GM23338 (cell line): ENCODE measurements around the gene UBE2L6. TPM values are rescaled to one million over a fixed set of nuclear protein-coding genes. Genes with fewer than 3 reads are reported as not detected.

ENCODE experiments used
- ATAC-seq: fragments of 200-7000 bp; cut with Tn5 transposase; 3 replicates; pipeline ENCODE4 v1.9.1; 2020
- DNase-seq: peaks from one replicate; pipeline ENCODE4 v3.0.0-alpha.2; 2015; ENCODE audit warnings: low spot score
- H2AFZ ChIP-seq: fragments of 200-600 bp; sonication (generic); 2 replicates; pipeline ENCODE4 v1.8.0; 2016; ENCODE audit warnings: antibody characterized with exemption, mild to moderate bottlenecking, moderate library complexity
- H3F3A ChIP-seq: fragments of 200-600 bp; sonication (generic); replicated peaks from 2 replicates; pipeline ENCODE4 v1.8.0; 2017; ENCODE audit warnings: antibody characterized with exemption, mixed run types, low read depth
- H3K27ac ChIP-seq: fragments of 200-600 bp; sonication (generic); 2 replicates; pipeline ENCODE4 v1.6.1; 2016; ENCODE audit warnings: low read depth
- H3K27me3 ChIP-seq: fragments of 200-600 bp; sonication (generic); 2 replicates; pipeline ENCODE4 v1.8.0; 2016; ENCODE audit warnings: mild to moderate bottlenecking, mixed run types, moderate library complexity; ENCODE audit not compliant: insufficient read depth
- H3K36me3 ChIP-seq: fragments of 200-600 bp; sonication (generic); 2 replicates; pipeline ENCODE4 v1.8.0; 2016; ENCODE audit warnings: mild to moderate bottlenecking; ENCODE audit not compliant: insufficient read depth
- H3K4me1 ChIP-seq: fragments of 200-600 bp; sonication (generic); 2 replicates; pipeline ENCODE4 v1.8.0; 2016; ENCODE audit warnings: mild to moderate bottlenecking, moderate library complexity; ENCODE audit not compliant: insufficient read depth
- H3K4me2 ChIP-seq: fragments of 200-600 bp; sonication (generic); 2 replicates; pipeline ENCODE4 v1.7.1; 2017; ENCODE audit warnings: mixed run types
- H3K4me3 ChIP-seq: fragments of 200-600 bp; sonication (generic); 2 replicates; pipeline ENCODE4 v1.6.1; 2016; ENCODE audit warnings: mixed run types
- H3K79me2 ChIP-seq: fragments of 200-600 bp; sonication (generic); replicated peaks from 2 replicates; pipeline ENCODE4 v1.8.0; 2017; ENCODE audit warnings: mild to moderate bottlenecking; ENCODE audit not compliant: insufficient read depth
- H3K9me2 ChIP-seq: fragments of 200-600 bp; sonication (generic); 2 replicates; pipeline ENCODE4 v1.8.0; 2017; ENCODE audit not compliant: insufficient read depth
- H4K20me1 ChIP-seq: fragments of 200-600 bp; sonication (generic); replicated peaks from 2 replicates; pipeline ENCODE4 v1.8.0; 2017; ENCODE audit warnings: mild to moderate bottlenecking; ENCODE audit not compliant: insufficient read depth
- H3K27ac Mint-ChIP-seq: 2 replicates; pipeline ENCODE4 v1.8.0; 2020; ENCODE audit warnings: inconsistent platforms, mild to moderate bottlenecking, moderate library complexity, mixed read lengths
- H3K27me3 Mint-ChIP-seq: 3 replicates; pipeline ENCODE4 v1.8.0; 2022; ENCODE audit warnings: low read depth, mild to moderate bottlenecking, moderate library complexity, mixed read lengths, inconsistent platforms; ENCODE audit not compliant: insufficient read depth, poor library complexity
- H3K36me3 Mint-ChIP-seq: 3 replicates; pipeline ENCODE4 v1.8.0; 2021; ENCODE audit warnings: low read depth, mild to moderate bottlenecking, inconsistent platforms, moderate library complexity, mixed read lengths
- H3K4me1 Mint-ChIP-seq: 3 replicates; pipeline ENCODE4 v1.8.0; 2020; ENCODE audit warnings: mild to moderate bottlenecking, inconsistent platforms, mixed read lengths
- H3K4me3 Mint-ChIP-seq: 3 replicates; pipeline ENCODE4 v1.8.0; 2021; ENCODE audit warnings: moderate library complexity, mild to moderate bottlenecking, inconsistent platforms, mixed read lengths
- H3K9me3 Mint-ChIP-seq: 3 replicates; pipeline ENCODE4 v1.8.0; 2020; ENCODE audit warnings: moderate library complexity, mild to moderate bottlenecking, inconsistent platforms, mixed read lengths
- EZH2 ChIP-seq: fragments of 200-600 bp; sonication (generic); IDR thresholded peaks from one replicate; pipeline ENCODE4 v1.8.0; 2017; ENCODE audit warnings: antibody characterized with exemption, mild to moderate bottlenecking, low read depth; ENCODE audit not compliant: unreplicated experiment
- EZH2phosphoT487 ChIP-seq: fragments of 200-600 bp; sonication (generic); IDR thresholded peaks from one replicate; pipeline ENCODE4 v1.8.1; 2018; ENCODE audit warnings: antibody characterized with exemption; ENCODE audit not compliant: unreplicated experiment
- STAT1 ChIP-seq: IDR thresholded peaks from one replicate; pipeline ENCODE4 v1.6.1; 2016; ENCODE audit warnings: antibody characterized with exemption; ENCODE audit not compliant: unreplicated experiment
- ZNF114 ChIP-seq: fragments of 250-450 bp; sonication (Bioruptor Pico); IDR thresholded peaks from 2 replicates; pipeline ENCODE4 v1.5.0; 2020; ENCODE audit warnings: mild to moderate bottlenecking, moderate library complexity
- polyA plus RNA-seq: library from polyadenylated mRNA; unstranded; fragments of >200 nt; fragmentation: Nextera tagmentation; extraction: Ambion mirVana; gene quantifications from 2 replicates; pipeline ENCODE4 v1.2.1, GENCODE V29; 2016
- total RNA-seq: library from RNA; depleted of rRNA; stranded (reverse); fragments of >200 nt; shearing (Covaris generic); gene quantifications from 2 replicates; pipeline ENCODE4 v1.2.3, GENCODE V29; 2014
- TF ChIP-seq, protein P1 (sequence below), 2 experiments: fragments of 200-600 bp in 1 of 2; sonication (generic) in 1 of 2; conservative IDR thresholded peaks; 2 replicates each; pipeline versions ENCODE4 v1.5.1 to v1.6.1; 2016 to 2017; ENCODE audit warnings: antibody characterized with exemption in 2 of 2, low read depth in 2 of 2, mild to moderate bottlenecking in 2 of 2, moderate library complexity in 1 of 2
- TF ChIP-seq, protein P2 (sequence below): IDR thresholded peaks from one replicate; pipeline ENCODE4 v1.6.1; 2018; ENCODE audit warnings: antibody characterized with exemption; ENCODE audit not compliant: unreplicated experiment
- TF ChIP-seq, protein P3 (sequence below): IDR thresholded peaks from 2 replicates; pipeline ENCODE4 v1.6.1; 2016; ENCODE audit warnings: antibody characterized with exemption
- TF ChIP-seq, protein P4 (sequence below): fragments of 250-450 bp; sonication (Bioruptor Pico); IDR thresholded peaks from 2 replicates; pipeline ENCODE4 v1.5.0; 2020; ENCODE audit warnings: mild to moderate bottlenecking, moderate library complexity

UBE2L6 gene
- total and polyA plus RNA-seq, 2 experiments from 2014 or later: 46.0 to 52.0 TPM

DNA sequence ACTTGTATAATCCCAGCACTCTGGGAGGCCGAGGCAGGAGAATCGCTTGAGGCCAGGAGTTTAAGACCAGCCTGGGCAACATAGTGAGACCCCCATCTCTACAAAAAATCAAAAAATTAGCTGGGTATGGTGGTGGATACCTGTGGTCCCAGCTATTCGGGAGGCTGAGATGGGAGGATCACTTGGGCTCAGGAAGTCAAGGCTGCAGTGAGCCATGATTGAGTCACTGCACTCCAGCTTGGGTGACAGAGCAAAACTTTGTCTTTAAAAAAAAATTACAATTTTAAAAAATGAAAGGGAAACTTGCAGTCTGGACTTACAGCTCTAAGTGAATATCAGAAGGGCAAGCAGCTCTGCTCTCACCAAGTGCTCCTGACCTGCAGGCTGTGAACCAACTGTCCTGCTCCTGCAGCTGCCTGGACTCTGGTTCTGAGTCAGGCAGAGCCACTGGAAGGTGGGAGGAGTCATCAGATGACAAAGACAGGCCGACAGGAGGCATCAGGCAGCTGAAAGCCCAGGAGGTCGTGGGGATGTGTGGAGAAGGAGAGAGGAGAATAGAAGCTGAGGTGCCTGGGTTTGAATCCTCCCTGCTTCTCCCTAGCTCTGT, 20.5 kb downstream of the UBE2L6 start:
- Mint-ChIP-seq H3K27ac (no peak overlapping the region), H3K4me3 (no peak overlapping the region), H3K27me3 (peaks cover 16% of the 10 kb centered on the region), H3K36me3 (peaks cover 27% of the 10 kb centered on the region), H3K4me1 (peaks cover 20% of the 10 kb centered on the region), H3K9me3 (peaks cover 3% of the 10 kb centered on the region; the same call in 2 of the 3 replicates)
- H3K4me2 ChIP-seq: no peak overlapping the region
- no peak overlapping the region for H2AFZ ChIP-seq
- no peak overlapping the region for H3K27ac ChIP-seq
- H3K9me2 ChIP-seq: no peaks in the 10 kb centered on the region
- no peaks in the 10 kb centered on the region for H3K79me2 ChIP-seq
- TF ChIP-seq, protein P1, sequence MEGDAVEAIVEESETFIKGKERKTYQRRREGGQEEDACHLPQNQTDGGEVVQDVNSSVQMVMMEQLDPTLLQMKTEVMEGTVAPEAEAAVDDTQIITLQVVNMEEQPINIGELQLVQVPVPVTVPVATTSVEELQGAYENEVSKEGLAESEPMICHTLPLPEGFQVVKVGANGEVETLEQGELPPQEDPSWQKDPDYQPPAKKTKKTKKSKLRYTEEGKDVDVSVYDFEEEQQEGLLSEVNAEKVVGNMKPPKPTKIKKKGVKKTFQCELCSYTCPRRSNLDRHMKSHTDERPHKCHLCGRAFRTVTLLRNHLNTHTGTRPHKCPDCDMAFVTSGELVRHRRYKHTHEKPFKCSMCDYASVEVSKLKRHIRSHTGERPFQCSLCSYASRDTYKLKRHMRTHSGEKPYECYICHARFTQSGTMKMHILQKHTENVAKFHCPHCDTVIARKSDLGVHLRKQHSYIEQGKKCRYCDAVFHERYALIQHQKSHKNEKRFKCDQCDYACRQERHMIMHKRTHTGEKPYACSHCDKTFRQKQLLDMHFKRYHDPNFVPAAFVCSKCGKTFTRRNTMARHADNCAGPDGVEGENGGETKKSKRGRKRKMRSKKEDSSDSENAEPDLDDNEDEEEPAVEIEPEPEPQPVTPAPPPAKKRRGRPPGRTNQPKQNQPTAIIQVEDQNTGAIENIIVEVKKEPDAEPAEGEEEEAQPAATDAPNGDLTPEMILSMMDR (conservative IDR thresholded peaks at IDR 0.05; ENCODE audit: low read depth in 2 of 2): peak in 1 of 2 experiments; percentile 41; a peak in 2 of 4 replicates
- TF ChIP-seq STAT1 (no peak), EZH2 (no peak)
- TF ChIP-seq, protein P2, sequence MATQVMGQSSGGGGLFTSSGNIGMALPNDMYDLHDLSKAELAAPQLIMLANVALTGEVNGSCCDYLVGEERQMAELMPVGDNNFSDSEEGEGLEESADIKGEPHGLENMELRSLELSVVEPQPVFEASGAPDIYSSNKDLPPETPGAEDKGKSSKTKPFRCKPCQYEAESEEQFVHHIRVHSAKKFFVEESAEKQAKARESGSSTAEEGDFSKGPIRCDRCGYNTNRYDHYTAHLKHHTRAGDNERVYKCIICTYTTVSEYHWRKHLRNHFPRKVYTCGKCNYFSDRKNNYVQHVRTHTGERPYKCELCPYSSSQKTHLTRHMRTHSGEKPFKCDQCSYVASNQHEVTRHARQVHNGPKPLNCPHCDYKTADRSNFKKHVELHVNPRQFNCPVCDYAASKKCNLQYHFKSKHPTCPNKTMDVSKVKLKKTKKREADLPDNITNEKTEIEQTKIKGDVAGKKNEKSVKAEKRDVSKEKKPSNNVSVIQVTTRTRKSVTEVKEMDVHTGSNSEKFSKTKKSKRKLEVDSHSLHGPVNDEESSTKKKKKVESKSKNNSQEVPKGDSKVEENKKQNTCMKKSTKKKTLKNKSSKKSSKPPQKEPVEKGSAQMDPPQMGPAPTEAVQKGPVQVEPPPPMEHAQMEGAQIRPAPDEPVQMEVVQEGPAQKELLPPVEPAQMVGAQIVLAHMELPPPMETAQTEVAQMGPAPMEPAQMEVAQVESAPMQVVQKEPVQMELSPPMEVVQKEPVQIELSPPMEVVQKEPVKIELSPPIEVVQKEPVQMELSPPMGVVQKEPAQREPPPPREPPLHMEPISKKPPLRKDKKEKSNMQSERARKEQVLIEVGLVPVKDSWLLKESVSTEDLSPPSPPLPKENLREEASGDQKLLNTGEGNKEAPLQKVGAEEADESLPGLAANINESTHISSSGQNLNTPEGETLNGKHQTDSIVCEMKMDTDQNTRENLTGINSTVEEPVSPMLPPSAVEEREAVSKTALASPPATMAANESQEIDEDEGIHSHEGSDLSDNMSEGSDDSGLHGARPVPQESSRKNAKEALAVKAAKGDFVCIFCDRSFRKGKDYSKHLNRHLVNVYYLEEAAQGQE: no peak
- no peak overlapping the region for H3K4me3 ChIP-seq
- peak; percentile 70 for ATAC-seq
- peaks cover 16% of the 10 kb centered on the region; the same call in 1 of the 2 replicates for H3K4me1 ChIP-seq
- peak; percentile 67 for DNase-seq
- H3K27me3 ChIP-seq: no peaks in the 10 kb centered on the region
- H3F3A ChIP-seq: no peaks in the 10 kb centered on the region
- no peaks in the 10 kb centered on the region for H4K20me1 ChIP-seq
- H3K36me3 ChIP-seq: no peaks in the 10 kb centered on the region

DNA sequence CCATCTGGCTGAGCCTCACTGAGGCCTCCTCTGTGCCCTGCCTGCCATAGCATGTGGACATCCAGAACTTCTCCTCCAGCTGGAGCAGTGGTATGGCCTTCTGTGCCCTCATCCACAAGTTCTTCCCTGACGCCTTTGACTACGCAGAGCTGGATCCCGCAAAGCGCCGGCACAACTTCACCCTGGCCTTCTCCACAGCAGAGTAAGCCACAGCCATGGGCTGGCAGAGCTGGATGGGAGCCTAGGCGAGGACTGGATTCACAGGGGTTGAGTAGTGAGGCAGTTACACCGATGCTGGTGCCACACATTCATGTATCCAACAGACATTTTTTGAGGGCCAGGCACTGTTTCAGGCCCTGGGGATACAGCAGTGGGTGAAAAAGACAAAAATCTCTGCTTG, 21.0 kb downstream of the UBE2L6 start:
- peaks cover 20% of the 10 kb centered on the region for H3K4me1 Mint-ChIP-seq
- peaks cover 22% of the 10 kb centered on the region for H3K36me3 Mint-ChIP-seq
- no peak overlapping the region for H2AFZ ChIP-seq
- no peak overlapping the region for H3K4me3 Mint-ChIP-seq
- no peak for DNase-seq
- ATAC-seq: no peak
- no peak overlapping the region for H3K4me3 ChIP-seq
- H3F3A ChIP-seq: no peaks in the 10 kb centered on the region
- peaks cover 16% of the 10 kb centered on the region for H3K27me3 Mint-ChIP-seq
- no peaks in the 10 kb centered on the region for H3K79me2 ChIP-seq
- H3K36me3 ChIP-seq: no peaks in the 10 kb centered on the region
- no peaks in the 10 kb centered on the region for H3K27me3 ChIP-seq
- no peak overlapping the region for H3K27ac ChIP-seq
- H3K9me2 ChIP-seq: no peaks in the 10 kb centered on the region
- H3K9me3 Mint-ChIP-seq: peaks cover 3% of the 10 kb centered on the region; the same call in 2 of the 3 replicates
- H3K4me1 ChIP-seq: peaks cover 16% of the 10 kb centered on the region; the same call in 1 of the 2 replicates
- H4K20me1 ChIP-seq: no peaks in the 10 kb centered on the region
- no peak overlapping the region for H3K4me2 ChIP-seq
- H3K27ac Mint-ChIP-seq: no peak overlapping the region
- TF ChIP-seq, protein P3, sequence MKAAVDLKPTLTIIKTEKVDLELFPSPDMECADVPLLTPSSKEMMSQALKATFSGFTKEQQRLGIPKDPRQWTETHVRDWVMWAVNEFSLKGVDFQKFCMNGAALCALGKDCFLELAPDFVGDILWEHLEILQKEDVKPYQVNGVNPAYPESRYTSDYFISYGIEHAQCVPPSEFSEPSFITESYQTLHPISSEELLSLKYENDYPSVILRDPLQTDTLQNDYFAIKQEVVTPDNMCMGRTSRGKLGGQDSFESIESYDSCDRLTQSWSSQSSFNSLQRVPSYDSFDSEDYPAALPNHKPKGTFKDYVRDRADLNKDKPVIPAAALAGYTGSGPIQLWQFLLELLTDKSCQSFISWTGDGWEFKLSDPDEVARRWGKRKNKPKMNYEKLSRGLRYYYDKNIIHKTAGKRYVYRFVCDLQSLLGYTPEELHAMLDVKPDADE: no peak
- no peak for TF ChIP-seq ZNF114 (CRISPR knock-in tag)
- TF ChIP-seq, protein P4, sequence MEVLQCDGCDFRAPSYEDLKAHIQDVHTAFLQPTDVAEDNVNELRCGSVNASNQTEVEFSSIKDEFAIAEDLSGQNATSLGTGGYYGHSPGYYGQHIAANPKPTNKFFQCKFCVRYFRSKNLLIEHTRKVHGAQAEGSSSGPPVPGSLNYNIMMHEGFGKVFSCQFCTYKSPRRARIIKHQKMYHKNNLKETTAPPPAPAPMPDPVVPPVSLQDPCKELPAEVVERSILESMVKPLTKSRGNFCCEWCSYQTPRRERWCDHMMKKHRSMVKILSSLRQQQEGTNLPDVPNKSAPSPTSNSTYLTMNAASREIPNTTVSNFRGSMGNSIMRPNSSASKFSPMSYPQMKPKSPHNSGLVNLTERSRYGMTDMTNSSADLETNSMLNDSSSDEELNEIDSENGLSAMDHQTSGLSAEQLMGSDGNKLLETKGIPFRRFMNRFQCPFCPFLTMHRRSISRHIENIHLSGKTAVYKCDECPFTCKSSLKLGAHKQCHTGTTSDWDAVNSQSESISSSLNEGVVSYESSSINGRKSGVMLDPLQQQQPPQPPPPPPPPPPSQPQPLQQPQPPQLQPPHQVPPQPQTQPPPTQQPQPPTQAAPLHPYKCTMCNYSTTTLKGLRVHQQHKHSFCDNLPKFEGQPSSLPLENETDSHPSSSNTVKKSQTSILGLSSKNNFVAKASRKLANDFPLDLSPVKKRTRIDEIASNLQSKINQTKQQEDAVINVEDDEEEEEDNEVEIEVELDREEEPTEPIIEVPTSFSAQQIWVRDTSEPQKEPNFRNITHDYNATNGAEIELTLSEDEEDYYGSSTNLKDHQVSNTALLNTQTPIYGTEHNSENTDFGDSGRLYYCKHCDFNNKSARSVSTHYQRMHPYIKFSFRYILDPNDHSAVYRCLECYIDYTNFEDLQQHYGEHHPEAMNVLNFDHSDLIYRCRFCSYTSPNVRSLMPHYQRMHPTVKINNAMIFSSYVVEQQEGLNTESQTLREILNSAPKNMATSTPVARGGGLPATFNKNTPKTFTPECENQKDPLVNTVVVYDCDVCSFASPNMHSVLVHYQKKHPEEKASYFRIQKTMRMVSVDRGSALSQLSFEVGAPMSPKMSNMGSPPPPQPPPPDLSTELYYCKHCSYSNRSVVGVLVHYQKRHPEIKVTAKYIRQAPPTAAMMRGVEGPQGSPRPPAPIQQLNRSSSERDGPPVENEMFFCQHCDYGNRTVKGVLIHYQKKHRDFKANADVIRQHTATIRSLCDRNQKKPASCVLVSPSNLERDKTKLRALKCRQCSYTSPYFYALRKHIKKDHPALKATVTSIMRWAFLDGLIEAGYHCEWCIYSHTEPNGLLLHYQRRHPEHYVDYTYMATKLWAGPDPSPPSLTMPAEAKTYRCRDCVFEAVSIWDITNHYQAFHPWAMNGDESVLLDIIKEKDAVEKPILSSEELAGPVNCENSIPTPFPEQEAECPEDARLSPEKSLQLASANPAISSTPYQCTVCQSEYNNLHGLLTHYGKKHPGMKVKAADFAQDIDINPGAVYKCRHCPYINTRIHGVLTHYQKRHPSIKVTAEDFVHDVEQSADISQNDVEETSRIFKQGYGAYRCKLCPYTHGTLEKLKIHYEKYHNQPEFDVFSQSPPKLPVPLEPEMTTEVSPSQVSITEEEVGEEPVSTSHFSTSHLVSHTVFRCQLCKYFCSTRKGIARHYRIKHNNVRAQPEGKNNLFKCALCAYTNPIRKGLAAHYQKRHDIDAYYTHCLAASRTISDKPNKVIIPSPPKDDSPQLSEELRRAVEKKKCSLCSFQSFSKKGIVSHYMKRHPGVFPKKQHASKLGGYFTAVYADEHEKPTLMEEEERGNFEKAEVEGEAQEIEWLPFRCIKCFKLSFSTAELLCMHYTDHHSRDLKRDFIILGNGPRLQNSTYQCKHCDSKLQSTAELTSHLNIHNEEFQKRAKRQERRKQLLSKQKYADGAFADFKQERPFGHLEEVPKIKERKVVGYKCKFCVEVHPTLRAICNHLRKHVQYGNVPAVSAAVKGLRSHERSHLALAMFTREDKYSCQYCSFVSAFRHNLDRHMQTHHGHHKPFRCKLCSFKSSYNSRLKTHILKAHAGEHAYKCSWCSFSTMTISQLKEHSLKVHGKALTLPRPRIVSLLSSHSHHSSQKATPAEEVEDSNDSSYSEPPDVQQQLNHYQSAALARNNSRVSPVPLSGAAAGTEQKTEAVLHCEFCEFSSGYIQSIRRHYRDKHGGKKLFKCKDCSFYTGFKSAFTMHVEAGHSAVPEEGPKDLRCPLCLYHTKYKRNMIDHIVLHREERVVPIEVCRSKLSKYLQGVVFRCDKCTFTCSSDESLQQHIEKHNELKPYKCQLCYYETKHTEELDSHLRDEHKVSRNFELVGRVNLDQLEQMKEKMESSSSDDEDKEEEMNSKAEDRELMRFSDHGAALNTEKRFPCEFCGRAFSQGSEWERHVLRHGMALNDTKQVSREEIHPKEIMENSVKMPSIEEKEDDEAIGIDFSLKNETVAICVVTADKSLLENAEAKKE: no peak
- TF ChIP-seq EZH2phosphoT487: no peak
